ENCODE data around the gene YAP1.

- TF ChIP-seq SP1 (IDR thresholded peaks at IDR 0.05) (no peak), ARNT (IDR thresholded peaks at IDR 0.05) (no peak), BHLHE40 (IDR thresholded peaks at IDR 0.05; ENCODE audit: borderline replicate concordance) (no peak), PKNOX1 (IDR thresholded peaks at IDR 0.05) (no peak), SUZ12 (IDR thresholded peaks at IDR 0.05) (no peak)
These were observed 141.2 kb downstream of the YAP1 start for GRCh38 chr11:102251423-102251822.
